ENCODE measurements around the gene SEC22A. TPM values are rescaled to one million over a fixed set of nuclear protein-coding genes. Genes with fewer than 3 reads are reported as not detected.

The SEC22A gene
- total and polyA plus RNA-seq, 2 of the 8 experiments (the other 6 are each of a cell fraction or from before 2014, with no cell fraction given): 10.6 to 17.1 TPM

DNA sequence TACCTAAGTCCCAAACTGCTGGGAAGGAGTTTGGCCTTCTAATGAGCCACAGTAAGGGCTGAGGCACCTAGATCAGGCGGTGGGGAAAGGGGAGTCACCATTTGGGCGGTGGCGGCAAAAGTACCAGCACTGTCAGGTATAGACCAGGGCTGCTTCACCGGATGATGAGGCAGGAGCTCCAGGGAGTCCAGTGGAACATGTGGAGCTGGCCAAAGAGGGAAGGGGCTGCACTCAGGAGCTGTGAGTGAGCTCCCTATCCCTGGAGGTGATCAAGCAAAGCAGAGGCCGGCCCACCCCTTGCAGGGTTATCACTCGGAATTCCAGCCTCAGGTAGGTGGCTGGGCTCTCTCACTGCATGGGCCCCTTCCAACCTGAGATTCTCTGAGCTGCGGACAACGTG is 108.4 kb downstream of the SEC22A start (continued):
- TF ChIP-seq FOSL1 (IDR thresholded peaks at IDR 0.05; ENCODE audit: insufficient read depth, low read depth, low read length) (no peak), CHD2 (IDR thresholded peaks at IDR 0.05; ENCODE audit: low read length) (no peak), SUZ12 (IDR thresholded peaks at IDR 0.05; ENCODE audit: low read length) (no peak), RBBP5 (IDR thresholded peaks at IDR 0.05; ENCODE audit: borderline replicate concordance, low read depth, low read length) (no peak)
